ENCODE data around the gene PEF1.

Gene PEF1

GRCh38 chr1:31627930-31628559 is 16.6 kb downstream of the PEF1 start:
- DNase-seq (ENCODE audit: low read depth): no peak

GRCh38 chr1:31627301-31627929 is 17.3 kb downstream of the PEF1 start:
- no peak for DNase-seq (ENCODE audit: low read depth)

- DNase-seq (ENCODE audit: low read depth): no peak
These were observed 18.2 kb downstream of the PEF1 start for GRCh38 chr1:31626223-31627207.

- DNase-seq (ENCODE audit: low read depth): peak; percentile 46
These were observed 19.0 kb downstream of the PEF1 start for GRCh38 chr1:31625561-31626222.

- no peak for DNase-seq (ENCODE audit: low read depth)
These were observed 19.8 kb downstream of the PEF1 start for GRCh38 chr1:31624731-31625514.

- DNase-seq (ENCODE audit: low read depth): no peak
These were observed 20.4 kb downstream of the PEF1 start for GRCh38 chr1:31624309-31624708.

GRCh38 chr1:31623365-31623764 is 21.3 kb downstream of the PEF1 start:
- no peak for DNase-seq (ENCODE audit: low read depth)

- no peak for DNase-seq (ENCODE audit: low read depth)
These were observed 22.6 kb downstream of the PEF1 start for GRCh38 chr1:31621847-31622730.

- no peak for DNase-seq (ENCODE audit: low read depth)
These were observed 23.2 kb downstream of the PEF1 start for GRCh38 chr1:31621498-31621820.

GRCh38 chr1:31620631-31621497 is 23.8 kb downstream of the PEF1 start:
- no peak for DNase-seq (ENCODE audit: low read depth)

- DNase-seq (ENCODE audit: low read depth): no peak
These were observed 25.5 kb downstream of the PEF1 start for GRCh38 chr1:31618916-31619846.

GRCh38 chr1:31617916-31618746 is 26.5 kb downstream of the PEF1 start:
- DNase-seq (ENCODE audit: low read depth): peak; percentile 12

- no peak for DNase-seq (ENCODE audit: low read depth)
These were observed 27.3 kb downstream of the PEF1 start, which contains the start of gene HCRTR1 for GRCh38 chr1:31617218-31617915. Gene HCRTR1 (plus strand): TSS chr1:31617689. CDS start chr1:31619193, 1,504 bp downstream.

- DNase-seq (ENCODE audit: low read depth): no peak
These were observed 28.7 kb downstream of the PEF1 start for GRCh38 chr1:31615939-31616338.

GRCh38 chr1:31615414-31615813 is 29.3 kb downstream of the PEF1 start:
- DNase-seq (ENCODE audit: low read depth): no peak

GRCh38 chr1:31614414-31615005 is 30.2 kb downstream of the PEF1 start:
- DNase-seq (ENCODE audit: low read depth): no peak

Data from stromal cell of bone marrow (primary cell).